Kidney (tissue), 14 donors: ENCODE data around the gene PRDM16. TPM values are rescaled to one million over a fixed set of nuclear protein-coding genes. Genes with fewer than 3 reads are reported as not detected.

Source experiments
- DNase-seq, 5 donors: peaks; one replicate each; pipeline ENCODE4 v3.0.0-alpha.2; 2013 to 2020
- FAIRE-seq: peaks from 2 replicates; lab custom pipeline; 2012; peaks lifted over from hg19 to GRCh38; lab: Jason Lieb, UNC
- H3K27ac ChIP-seq, 2 donors: one replicate each; pipeline ENCODE4 v1.7.0; 2013; ENCODE audit warnings: low read depth in 2 of 2, low read length in 2 of 2, inconsistent platforms in 1 of 2
- H3K27me3 ChIP-seq: one replicate; pipeline ENCODE4 v1.7.1; 2013; ENCODE audit warnings: low read length, inconsistent platforms; ENCODE audit not compliant: control insufficient read depth, insufficient read depth
- H3K36me3 ChIP-seq, 3 donors: one replicate each; pipeline versions ENCODE4 v1.7.0 to v1.7.1; 2013; ENCODE audit warnings: low read length in 3 of 3, control low read depth in 1 of 3, inconsistent platforms in 1 of 3; ENCODE audit not compliant: insufficient read depth in 3 of 3, control insufficient read depth in 2 of 3
- H3K4me1 ChIP-seq, 3 donors: one replicate each; pipeline versions ENCODE4 v1.7.0 to v1.7.1; 2013; ENCODE audit warnings: low read length in 3 of 3, inconsistent platforms in 1 of 3, low read depth in 1 of 3; ENCODE audit not compliant: control insufficient read depth in 2 of 3, insufficient read depth in 2 of 3
- H3K4me3 ChIP-seq, 3 donors: one replicate each; pipeline versions ENCODE4 v1.7.0 to v1.8.1; 2013; ENCODE audit warnings: low read length in 3 of 3, control low read depth in 1 of 3, inconsistent platforms in 1 of 3
- H3K9ac ChIP-seq, 3 donors: one replicate each; pipeline versions ENCODE4 v1.7.0 to v1.7.1; 2013; ENCODE audit warnings: low read length in 3 of 3, control low read depth in 1 of 3, inconsistent platforms in 1 of 3
- H3K9me3 ChIP-seq, 3 donors: one replicate each; pipeline versions ENCODE4 v1.7.0 to v1.7.1; 2013; ENCODE audit warnings: low read length in 3 of 3, control low read depth in 1 of 3, inconsistent platforms in 1 of 3; ENCODE audit not compliant: control insufficient read depth in 2 of 3, insufficient read depth in 1 of 3
- CTCF ChIP-seq: IDR thresholded peaks from 3 replicates; pipeline ENCODE4 v1.5.1; 2012; ENCODE audit warnings: mild to moderate bottlenecking, moderate library complexity, borderline replicate concordance; ENCODE audit not compliant: insufficient read depth; ENCODE audit errors: extremely low read depth
- intact Hi-C: fragments of 100-400 bp; cut with DNase I; formaldehyde crosslinking; loops from one replicate; pipeline ENCODE4 v1.11.1; 2022
- polyA plus RNA-seq: library from polyadenylated mRNA; stranded (reverse); fragments of 350-450 nt; fragmentation: Illumina TruSeq; extraction: RNeasy Lipid Tissue Mini Kit (QIAGEN cat#74804); gene quantifications from one replicate; pipeline ENCODE4 v1.2.3, GENCODE V29; 2014; ENCODE audit warnings: low read depth, low replicate concordance; ENCODE audit not compliant: insufficient read depth
- total RNA-seq: library from RNA; stranded (reverse); fragmentation: NEBNext Ultra II Directional; extraction: Animal tissue kit (Norgen Biotek cat#: 25700); gene quantifications from one replicate; pipeline ENCODE4 v1.2.1, GENCODE V29; 2021
- donor health status: control.
- donor health status: control.
- donor health status: control.
- donor health status: control.
- donor health status: control.
- donor health status: DM: yes; HTN: yes; CAD: no.
- donor health status: Normal renal cell carcinoma (clear cell type).

The PRDM16 gene
- total and polyA plus RNA-seq, 2 donors from 2014 or later: 3.0 to 21.9 TPM

DNA sequence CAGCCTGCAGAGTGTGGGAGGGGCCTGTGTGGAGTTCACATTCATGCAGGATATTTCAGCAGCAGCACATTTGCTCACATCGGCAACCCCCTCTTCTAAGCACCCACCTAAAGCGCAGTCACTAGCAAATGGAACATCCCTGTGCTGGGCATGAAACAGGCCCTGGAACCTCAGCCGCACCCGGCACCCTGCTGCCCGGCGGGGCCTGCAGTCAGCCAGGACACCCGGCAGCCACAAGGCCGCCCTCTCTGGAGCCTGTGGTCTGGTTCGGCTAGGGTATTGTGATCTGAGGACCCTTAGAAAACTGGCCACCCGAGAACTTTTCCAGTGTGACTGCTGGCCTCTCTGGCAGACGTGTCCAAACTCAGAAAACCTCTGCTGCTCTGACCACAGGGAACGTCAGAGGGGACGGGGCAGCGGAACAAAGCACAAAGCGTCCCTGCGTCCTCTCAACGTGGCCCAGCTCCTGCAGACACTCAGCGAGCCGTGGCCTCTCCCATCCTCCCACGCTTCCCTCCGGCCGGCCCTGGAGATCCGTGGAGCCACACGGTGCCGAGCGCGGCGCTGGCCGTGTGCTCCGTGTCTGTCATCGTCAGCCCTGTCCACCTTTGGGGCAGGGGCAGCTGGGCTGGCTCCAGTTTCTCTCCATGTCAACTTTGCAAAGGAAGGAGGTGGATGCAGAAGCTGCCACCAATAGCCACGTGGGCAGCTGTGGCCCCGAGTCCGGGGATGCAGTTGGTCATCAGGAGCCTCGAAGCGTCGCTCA, 209.6 kb downstream of the PRDM16 start:
- H3K4me1 ChIP-seq: peaks cover 0 to 8% (median 0%) of the 10 kb centered on the region in 3 donors
- H3K27ac ChIP-seq: no peak overlapping the region
- no peak overlapping the region for H3K4me3 ChIP-seq
- no peaks in the 10 kb centered on the region for H3K9me3 ChIP-seq
- H3K36me3 ChIP-seq: no peaks in the 10 kb centered on the region
- FAIRE-seq (no peak), DNase-seq (no peak)
- no peak for TF ChIP-seq CTCF
- H3K27me3 ChIP-seq: no peaks in the 10 kb centered on the region
- intact Hi-C loops: no loop called here
- no peak overlapping the region for H3K9ac ChIP-seq

GRCh38 chr1:3279182-3279470, 210.1 kb downstream of the PRDM16 start:
- Histone ChIP-seq H3K4me1 (peaks cover 0 to 8% (median 0%) of the 10 kb centered on the region in 3 donors), H3K27me3 (peaks cover under 1% of the 10 kb centered on the region), H3K27ac (no peak overlapping the region), H3K4me3 (no peak overlapping the region), H3K36me3 (no peaks in the 10 kb centered on the region), H3K9me3 (no peaks in the 10 kb centered on the region), H3K9ac (no peak overlapping the region)
- FAIRE-seq: no peak
- DNase-seq: no peak
- TF ChIP-seq CTCF: no peak
- intact Hi-C loops: no loop called here

- no peak overlapping the region for H3K9ac ChIP-seq
- intact Hi-C loops: no loop called here
- peaks cover 3% of the 10 kb centered on the region for H3K27me3 ChIP-seq
- no peak for DNase-seq
- H3K27ac ChIP-seq: no peak overlapping the region
- peaks cover 0 to 4% (median 0%) of the 10 kb centered on the region in 3 donors for H3K4me1 ChIP-seq
- H3K9me3 ChIP-seq: no peaks in the 10 kb centered on the region
- no peaks in the 10 kb centered on the region for H3K36me3 ChIP-seq
- TF ChIP-seq CTCF: no peak
- no peak for FAIRE-seq
- no peak overlapping the region for H3K4me3 ChIP-seq
Observed at GRCh38 chr1:3281735-3282134, 212.7 kb downstream of the PRDM16 start.

DNA sequence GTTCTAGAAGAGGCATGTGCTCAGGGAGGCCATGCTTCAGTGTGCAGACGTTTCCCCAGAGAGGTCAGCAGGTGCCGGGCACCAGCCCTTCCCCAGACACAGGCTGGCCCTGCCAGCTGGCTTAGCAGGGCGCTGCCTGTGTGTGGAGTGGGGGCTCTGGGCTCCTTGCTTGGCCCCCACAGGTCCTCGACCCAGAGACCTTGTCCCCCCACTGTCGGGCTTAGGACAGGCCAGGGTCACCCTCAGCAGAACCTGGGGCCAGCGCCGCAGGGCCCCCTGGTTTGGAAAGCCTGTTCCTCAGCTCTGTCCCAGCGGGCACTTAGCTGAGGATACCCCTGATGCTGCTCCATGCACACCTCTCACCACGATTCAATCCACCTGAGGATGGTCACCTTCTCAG, 213.2 kb downstream of the PRDM16 start:
- no peaks in the 10 kb centered on the region for H3K9me3 ChIP-seq
- intact Hi-C loops: no loop called here
- TF ChIP-seq CTCF: no peak
- FAIRE-seq: no peak
- peaks cover 3% of the 10 kb centered on the region for H3K27me3 ChIP-seq
- no peak overlapping the region for H3K27ac ChIP-seq
- H3K4me3 ChIP-seq: no peak overlapping the region
- H3K4me1 ChIP-seq: peaks cover 0 to 2% (median 0%) of the 10 kb centered on the region in 3 donors
- no peak for DNase-seq
- no peaks in the 10 kb centered on the region for H3K36me3 ChIP-seq
- no peak overlapping the region for H3K9ac ChIP-seq
